Endothelial cell of umbilical vein (primary cell): ENCODE data around the gene WNT7B. TPM values are rescaled to one million over a fixed set of nuclear protein-coding genes. Genes with fewer than 3 reads are reported as not detected.

Experiments used
- BruUV-seq: library from RNA; stranded (reverse); fragments of 400-500 nt; replicated peaks from 2 replicates; lab custom pipeline; 2021; lab: Mats Ljungman, UMichigan
- CTCF ChIA-PET: fragments of 300-600, 350-600 bp; sonication (Branson Sonifier 250); formaldehyde crosslinking; loops from one replicate; lab custom pipeline; 2021; ENCODE audit warnings: antibody characterized with exemption, inconsistent platforms; lab: Charles Lee
- POLR2A ChIA-PET: fragments of 300-600, 350-600 bp; sonication (Branson Sonifier 250); formaldehyde crosslinking; loops from one replicate; lab custom pipeline; 2021; ENCODE audit warnings: antibody characterized with exemption, inconsistent platforms; lab: Charles Lee
- DNase-seq: peaks from one replicate; pipeline ENCODE4 v3.0.0-alpha.2; 2011; ENCODE audit warnings: low read depth, low spot score
- FAIRE-seq: peaks from 2 replicates; lab custom pipeline; 2011; peaks lifted over from hg19 to GRCh38; lab: Jason Lieb, UNC
- H2AFZ ChIP-seq: 2 replicates; pipeline ENCODE4 v1.6.0; 2012; ENCODE audit warnings: low read depth, low read length, control low read depth, inconsistent platforms
- H3K27ac ChIP-seq: 2 replicates; pipeline ENCODE4 v1.5.1; 2011; ENCODE audit warnings: low read depth, mild to moderate bottlenecking, control low read depth, low read length, moderate library complexity; ENCODE audit not compliant: insufficient read depth
- H3K27me3 ChIP-seq, 2 experiments: 2 replicates each; pipeline versions ENCODE4 v1.6.0 to v1.6.1; 2011; ENCODE audit warnings: low read length in 2 of 2, mixed read lengths in 1 of 2; ENCODE audit not compliant: control insufficient read depth in 2 of 2, insufficient read depth in 2 of 2
- H3K36me3 ChIP-seq, 2 experiments: 2 replicates in 1 of 2; 3 replicates in 1 of 2; pipeline ENCODE4 v1.5.1; 2011; ENCODE audit warnings: low read length in 2 of 2, mild to moderate bottlenecking in 1 of 2, moderate library complexity in 1 of 2; ENCODE audit not compliant: control insufficient read depth in 2 of 2, insufficient read depth in 2 of 2; ENCODE audit errors: extremely low read depth in 1 of 2
- H3K4me1 ChIP-seq: 3 replicates; pipeline ENCODE4 v1.5.1; 2011; ENCODE audit warnings: mild to moderate bottlenecking, low read length; ENCODE audit not compliant: control insufficient read depth, insufficient read depth; ENCODE audit errors: extremely low read depth
- H3K4me2 ChIP-seq: 2 replicates; pipeline ENCODE4 v1.6.1; 2011; ENCODE audit warnings: low read length, control low read depth, mixed read lengths; ENCODE audit not compliant: insufficient read depth
- H3K4me3 ChIP-seq, 3 experiments: fragments of 200-600 bp in 1 of 3; sonication (generic), shearing (Covaris generic) in 1 of 3; replicated peaks in 1 of 3; 2 replicates each; pipeline ENCODE4 v1.5.1; 2011 to 2016; ENCODE audit warnings: control low read depth in 3 of 3, low read length in 3 of 3, mild to moderate bottlenecking in 2 of 3, inconsistent platforms in 1 of 3, low read depth in 1 of 3, moderate library complexity in 1 of 3; ENCODE audit not compliant: insufficient read depth in 1 of 3
- H3K79me2 ChIP-seq: 2 replicates; pipeline ENCODE4 v1.6.0; 2012; ENCODE audit warnings: low read length, inconsistent platforms; ENCODE audit not compliant: control insufficient read depth, insufficient read depth
- H3K9ac ChIP-seq: replicated peaks from 2 replicates; pipeline ENCODE3; 2011; ENCODE audit warnings: low read length, control low read depth; ENCODE audit not compliant: insufficient read depth; ENCODE audit errors: extremely low read depth
- H3K9me1 ChIP-seq: replicated peaks from 3 replicates; pipeline ENCODE4 v1.6.0; 2011; ENCODE audit warnings: mild to moderate bottlenecking, low read length; ENCODE audit not compliant: control insufficient read depth, insufficient read depth; ENCODE audit errors: extremely low read depth
- H3K9me3 ChIP-seq: replicated peaks from 2 replicates; pipeline ENCODE4 v1.5.1; 2012; ENCODE audit warnings: low read length, inconsistent platforms; ENCODE audit not compliant: control insufficient read depth, insufficient read depth
- H4K20me1 ChIP-seq: replicated peaks from 2 replicates; pipeline ENCODE3; 2011; ENCODE audit warnings: mild to moderate bottlenecking, low read length; ENCODE audit not compliant: control insufficient read depth, insufficient read depth; ENCODE audit errors: extremely low read depth
- EZH2 ChIP-seq: IDR thresholded peaks from 2 replicates; pipeline ENCODE4 v1.6.1; 2012; ENCODE audit warnings: borderline replicate concordance, low read depth, mild to moderate bottlenecking, moderate library complexity, low read length, inconsistent platforms; ENCODE audit not compliant: severe bottlenecking
- FOS ChIP-seq: IDR thresholded peaks from 2 replicates; pipeline ENCODE4 v1.6.1; 2011; ENCODE audit warnings: mild to moderate bottlenecking, low read length, moderate library complexity, borderline replicate concordance; ENCODE audit not compliant: insufficient read depth
- GATA2 ChIP-seq: IDR thresholded peaks from 2 replicates; pipeline ENCODE4 v1.7.0; 2011; ENCODE audit warnings: low read depth, mild to moderate bottlenecking, moderate library complexity, mixed read lengths, low read length; ENCODE audit not compliant: insufficient read length, insufficient read depth
- JUN ChIP-seq: IDR thresholded peaks from 2 replicates; pipeline ENCODE4 v1.6.1; 2011; ENCODE audit warnings: borderline replicate concordance, low read depth; ENCODE audit not compliant: insufficient read length, insufficient read depth
- MYC ChIP-seq: IDR thresholded peaks from one replicate; pipeline ENCODE4 v1.6.1; 2011; ENCODE audit warnings: mild to moderate bottlenecking, low read depth, low read length
- POLR2A ChIP-seq: IDR thresholded peaks from 2 replicates; pipeline ENCODE4 v1.6.1; 2012; ENCODE audit warnings: low read depth, mild to moderate bottlenecking, control low read depth, low read length
- POLR2AphosphoS5 ChIP-seq: IDR thresholded peaks from 2 replicates; pipeline ENCODE4 v1.6.1; 2012; ENCODE audit warnings: low read depth, mild to moderate bottlenecking, control low read depth, low read length, moderate library complexity; ENCODE audit not compliant: insufficient read depth
- dilution Hi-C: fragments of 300-500 bp; cut with MboI; formaldehyde crosslinking; loops from one replicate; pipeline ENCODE4 v1.15.0; 2019; ENCODE audit warnings: low sequenced_read_pairs; ENCODE audit not compliant: extremely low pct_ligation_motif_present
- intact Hi-C: fragments of 100-400 bp; cut with micrococcal nuclease; formaldehyde crosslinking; loops from one replicate; pipeline ENCODE4 v1.10.0; 2022
- polyA plus RNA-seq, 4 experiments: library from polyadenylated mRNA; depleted of rRNA in 3 of 4; stranded (reverse) in 3 of 4; unstranded in 1 of 4; fragments of >200 nt; gene quantifications; 2 replicates each; pipeline versions ENCODE4 v1.2.1 to v1.2.3, GENCODE V29; 2011 to 2012; ENCODE audit warnings: missing spikeins in 1 of 4
- total RNA-seq: library from RNA; stranded (reverse); gene quantifications from 2 replicates; pipeline ENCODE4 v1.2.3, GENCODE V29; 2021
- TF ChIP-seq, protein P1 (sequence below): IDR thresholded peaks from 2 replicates; pipeline ENCODE4 v1.6.1; 2011; ENCODE audit not compliant: insufficient read depth, insufficient read length
- TF ChIP-seq, protein P2 (sequence below), 2 donors: IDR thresholded peaks; 1 replicate in 1 of 2; 2 replicates in 1 of 2; pipeline ENCODE4 v1.5.1; 2011; ENCODE audit warnings: low read length in 2 of 2, mild to moderate bottlenecking in 2 of 2, moderate library complexity in 2 of 2, control low read depth in 1 of 2, inconsistent platforms in 1 of 2, low read depth in 1 of 2; ENCODE audit not compliant: insufficient read depth in 1 of 2; ENCODE audit errors: extremely low read depth in 1 of 2

Gene WNT7B
- total and polyA plus RNA-seq, 2 donors (not counting 3 experiments of a cell fraction or from before 2014, with no cell fraction given), result not detected

DNA sequence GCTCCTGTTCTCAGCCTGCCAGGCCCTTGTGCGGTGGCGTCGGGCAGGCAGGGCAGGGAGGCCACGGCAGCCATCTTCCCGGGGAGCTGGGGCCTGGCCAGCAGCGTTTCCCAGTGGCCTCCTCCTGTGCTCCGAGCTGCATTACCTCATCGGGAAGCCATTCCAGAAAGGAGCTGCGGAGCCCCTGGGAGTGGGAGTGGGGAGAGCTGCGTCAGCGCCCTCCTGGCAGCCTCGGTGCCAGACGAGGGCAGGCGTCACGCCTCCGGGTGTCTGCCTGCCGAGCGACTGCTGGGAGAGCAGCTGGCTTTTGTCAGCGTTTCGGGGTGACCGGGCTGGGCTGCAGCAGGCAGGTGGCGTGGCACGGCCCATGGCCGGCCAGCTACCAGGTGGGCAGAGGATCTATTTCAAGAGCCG, 30.9 kb upstream of the WNT7B start:
- H3K79me2 ChIP-seq, result no peaks in the 10 kb centered on the region
- no peaks in the 10 kb centered on the region for H3K9me3 ChIP-seq
- intact Hi-C loops (loop anchor here (1.0 kb wide), 1 partner anchor 28 kb away; no protein-coding TSS in a partner anchor), dilution Hi-C loops (no loop called here)
- peak overlapping the region; percentile 50 for H3K9ac ChIP-seq
- peak; percentile 44 for DNase-seq
- H3K27me3 ChIP-seq, result no peaks in the 10 kb centered on the region
- TF ChIP-seq JUN (no peak), MYC (no peak), GATA2 (no peak), EZH2 (no peak), FOS (no peak), POLR2AphosphoS5 (no peak), POLR2A (no peak)
- TF ChIP-seq, protein P1, sequence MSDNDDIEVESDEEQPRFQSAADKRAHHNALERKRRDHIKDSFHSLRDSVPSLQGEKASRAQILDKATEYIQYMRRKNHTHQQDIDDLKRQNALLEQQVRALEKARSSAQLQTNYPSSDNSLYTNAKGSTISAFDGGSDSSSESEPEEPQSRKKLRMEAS, result no peak
- TF ChIP-seq, protein P2, sequence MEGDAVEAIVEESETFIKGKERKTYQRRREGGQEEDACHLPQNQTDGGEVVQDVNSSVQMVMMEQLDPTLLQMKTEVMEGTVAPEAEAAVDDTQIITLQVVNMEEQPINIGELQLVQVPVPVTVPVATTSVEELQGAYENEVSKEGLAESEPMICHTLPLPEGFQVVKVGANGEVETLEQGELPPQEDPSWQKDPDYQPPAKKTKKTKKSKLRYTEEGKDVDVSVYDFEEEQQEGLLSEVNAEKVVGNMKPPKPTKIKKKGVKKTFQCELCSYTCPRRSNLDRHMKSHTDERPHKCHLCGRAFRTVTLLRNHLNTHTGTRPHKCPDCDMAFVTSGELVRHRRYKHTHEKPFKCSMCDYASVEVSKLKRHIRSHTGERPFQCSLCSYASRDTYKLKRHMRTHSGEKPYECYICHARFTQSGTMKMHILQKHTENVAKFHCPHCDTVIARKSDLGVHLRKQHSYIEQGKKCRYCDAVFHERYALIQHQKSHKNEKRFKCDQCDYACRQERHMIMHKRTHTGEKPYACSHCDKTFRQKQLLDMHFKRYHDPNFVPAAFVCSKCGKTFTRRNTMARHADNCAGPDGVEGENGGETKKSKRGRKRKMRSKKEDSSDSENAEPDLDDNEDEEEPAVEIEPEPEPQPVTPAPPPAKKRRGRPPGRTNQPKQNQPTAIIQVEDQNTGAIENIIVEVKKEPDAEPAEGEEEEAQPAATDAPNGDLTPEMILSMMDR (IDR thresholded peaks at IDR 0.05; ENCODE audit: extremely low read depth in 1 of 2, insufficient read depth in 1 of 2, low read depth in 1 of 2, low read length in 2 of 2), result no peak
- CTCF ChIA-PET, result interaction anchor here (0.9 to 4.8 kb wide), 12 partner anchors 10 to 113 kb away, joined by 3 to 241 read pairs (median 29); no protein-coding TSS in a partner anchor
- no peak for FAIRE-seq
- BruUV-seq, result no TSS peak
- POLR2A ChIA-PET, result interaction anchor here (0.6 to 2.8 kb wide), 5 partner anchors 11 to 74 kb away, joined by 3 to 23 read pairs (median 6); no protein-coding TSS in a partner anchor
- H3K4me2 ChIP-seq, result no peak overlapping the region
- no peaks in the 10 kb centered on the region for H4K20me1 ChIP-seq
- H3K4me1 ChIP-seq, result peaks cover 23% of the 10 kb centered on the region
- peak overlapping the region; percentile 86 for H3K27ac ChIP-seq
- H2AFZ ChIP-seq, result peak overlapping the region; percentile 28
- no peak overlapping the region for H3K4me3 ChIP-seq
- H3K9me1 ChIP-seq, result no peaks in the 10 kb centered on the region
- no peaks in the 10 kb centered on the region for H3K36me3 ChIP-seq
